CD4-positive, CD25-positive, alpha-beta regulatory T cell (primary cell): ENCODE measurements around the gene FHAD1. TPM values are rescaled to one million over a fixed set of nuclear protein-coding genes. Genes with fewer than 3 reads are reported as not detected.

Experiments used
- ATAC-seq, 2 donors: fragments of 150-1000 bp; cut with Tn5 transposase; one replicate each; pipeline ENCODE4 v1.10.0; 2021; ENCODE audit warnings: low read depth in 2 of 2, moderate number of reproducible peaks in 2 of 2, moderate library complexity in 1 of 2
- DNase-seq, 3 donors: peaks; one replicate each; pipeline versions ENCODE4 v3.0.0 to v3.0.0-alpha.2; 2012 to 2022; ENCODE audit warnings: mixed read lengths in 1 of 3
- H3K27ac ChIP-seq: one replicate; pipeline ENCODE4 v1.7.0; 2013; ENCODE audit warnings: mild to moderate bottlenecking, low read length; ENCODE audit not compliant: insufficient read depth, poor library complexity, severe bottlenecking
- H3K27me3 ChIP-seq: one replicate; pipeline ENCODE4 v1.7.0; 2013; ENCODE audit warnings: low read length; ENCODE audit not compliant: control insufficient read depth, insufficient read depth
- H3K36me3 ChIP-seq: one replicate; pipeline ENCODE4 v1.7.0; 2013; ENCODE audit warnings: mild to moderate bottlenecking, low read length, moderate library complexity; ENCODE audit not compliant: control insufficient read depth, insufficient read depth
- H3K4me1 ChIP-seq: 2 replicates; pipeline ENCODE4 v1.7.0; 2013; ENCODE audit warnings: mild to moderate bottlenecking, low read length; ENCODE audit not compliant: insufficient read depth, control insufficient read depth, poor library complexity, severe bottlenecking
- H3K4me3 ChIP-seq: one replicate; pipeline ENCODE4 v1.7.0; 2013; ENCODE audit warnings: low read depth, mild to moderate bottlenecking, low read length, moderate library complexity
- H3K9me3 ChIP-seq, 2 experiments: 1 replicate in 1 of 2; 2 replicates in 1 of 2; pipeline ENCODE4 v1.7.0; 2013; ENCODE audit warnings: low read length in 2 of 2, mild to moderate bottlenecking in 1 of 2, moderate library complexity in 1 of 2; ENCODE audit not compliant: control insufficient read depth in 2 of 2
- H3K27ac Mint-ChIP-seq, 3 donors: one replicate each; pipeline ENCODE4 v1.8.0; 2020 to 2022; ENCODE audit warnings: mild to moderate bottlenecking in 3 of 3, mixed read lengths in 3 of 3, moderate library complexity in 2 of 3
- H3K27me3 Mint-ChIP-seq: one replicate; pipeline ENCODE4 v1.8.0; 2022; ENCODE audit warnings: mild to moderate bottlenecking, mixed read lengths
- H3K36me3 Mint-ChIP-seq: one replicate; pipeline ENCODE4 v1.8.0; 2020; ENCODE audit warnings: mixed read lengths
- H3K4me1 Mint-ChIP-seq, 4 donors: one replicate each; pipeline ENCODE4 v1.8.0; 2020 to 2022; ENCODE audit warnings: mixed read lengths in 4 of 4, mild to moderate bottlenecking in 1 of 4
- H3K4me3 Mint-ChIP-seq, 4 donors: one replicate each; pipeline ENCODE4 v1.8.0; 2020 to 2022; ENCODE audit warnings: mild to moderate bottlenecking in 4 of 4, mixed read lengths in 4 of 4, moderate library complexity in 3 of 4
- H3K9me3 Mint-ChIP-seq, 7 donors: one replicate each; pipeline ENCODE4 v1.8.0; 2020 to 2022; ENCODE audit warnings: mixed read lengths in 7 of 7, mild to moderate bottlenecking in 3 of 7, moderate library complexity in 2 of 7
- polyA plus RNA-seq, 4 donors: library from polyadenylated mRNA; unstranded; fragments of 300-500 nt; fragmentation: Illumina TruSeq; gene quantifications; one replicate each; pipeline ENCODE4 v1.2.3, GENCODE V29; 2021
- total RNA-seq: library from RNA; stranded (reverse); gene quantifications from one replicate; pipeline ENCODE4 v1.2.3, GENCODE V29; 2022

FHAD1 gene
- total and polyA plus RNA-seq, 5 donors from 2014 or later, result not detected

DNA sequence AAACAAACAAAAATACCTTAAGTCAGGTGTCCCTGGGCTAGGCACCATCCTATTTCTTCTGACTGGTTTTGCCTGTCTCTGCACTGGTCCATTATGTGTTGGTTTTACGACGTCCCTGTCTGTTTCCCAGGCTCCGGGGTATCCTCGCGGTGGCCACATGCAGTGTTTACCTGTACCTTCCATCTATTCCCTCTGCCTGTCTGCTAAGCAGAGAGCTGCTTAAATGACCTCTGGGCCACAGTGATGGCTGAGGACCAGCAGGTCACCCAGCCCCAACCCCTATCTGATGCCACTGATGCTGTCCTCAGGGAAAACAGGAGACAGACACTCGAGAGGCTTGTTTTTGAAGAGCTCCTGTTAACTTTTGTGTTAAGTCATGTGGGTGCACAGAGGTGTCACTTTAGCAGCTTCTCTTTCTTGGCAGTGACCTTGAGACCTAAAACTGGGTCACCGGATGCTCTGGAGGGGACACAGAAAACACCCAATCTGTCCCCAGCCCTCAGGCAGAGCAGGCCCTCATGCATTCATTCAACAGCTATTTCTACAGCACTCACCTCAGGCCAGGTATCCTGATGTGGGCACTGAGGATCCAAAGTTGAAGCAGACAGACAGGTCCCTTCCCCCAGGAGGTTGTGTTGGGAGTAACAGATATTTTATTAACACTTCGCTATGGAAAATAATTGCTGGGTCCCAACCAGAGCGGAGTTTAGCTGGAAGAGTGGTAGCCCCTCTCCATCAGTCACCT lies 158.3 kb downstream of the FHAD1 start:
- no peak overlapping the region for H3K4me3 ChIP-seq
- Mint-ChIP-seq H3K27ac (no peak overlapping the region), H3K4me1 (peaks cover 0 to 7% (median 2%) of the 10 kb centered on the region in 4 donors), H3K36me3 (no peaks in the 10 kb centered on the region), H3K4me3 (peak overlapping the region in 1 of 4 donors; percentile 22), H3K27me3 (peaks cover 23% of the 10 kb centered on the region), H3K9me3 (peaks cover 0 to 1% (median 0%) of the 10 kb centered on the region in 7 donors)
- DNase-seq (no peak), ATAC-seq (no peak)
- H3K4me1 ChIP-seq, result peaks cover 5% of the 10 kb centered on the region
- no peaks in the 10 kb centered on the region for H3K27me3 ChIP-seq
- H3K27ac ChIP-seq, result no peak overlapping the region
- no peaks in the 10 kb centered on the region for H3K9me3 ChIP-seq
- no peaks in the 10 kb centered on the region for H3K36me3 ChIP-seq

DNA sequence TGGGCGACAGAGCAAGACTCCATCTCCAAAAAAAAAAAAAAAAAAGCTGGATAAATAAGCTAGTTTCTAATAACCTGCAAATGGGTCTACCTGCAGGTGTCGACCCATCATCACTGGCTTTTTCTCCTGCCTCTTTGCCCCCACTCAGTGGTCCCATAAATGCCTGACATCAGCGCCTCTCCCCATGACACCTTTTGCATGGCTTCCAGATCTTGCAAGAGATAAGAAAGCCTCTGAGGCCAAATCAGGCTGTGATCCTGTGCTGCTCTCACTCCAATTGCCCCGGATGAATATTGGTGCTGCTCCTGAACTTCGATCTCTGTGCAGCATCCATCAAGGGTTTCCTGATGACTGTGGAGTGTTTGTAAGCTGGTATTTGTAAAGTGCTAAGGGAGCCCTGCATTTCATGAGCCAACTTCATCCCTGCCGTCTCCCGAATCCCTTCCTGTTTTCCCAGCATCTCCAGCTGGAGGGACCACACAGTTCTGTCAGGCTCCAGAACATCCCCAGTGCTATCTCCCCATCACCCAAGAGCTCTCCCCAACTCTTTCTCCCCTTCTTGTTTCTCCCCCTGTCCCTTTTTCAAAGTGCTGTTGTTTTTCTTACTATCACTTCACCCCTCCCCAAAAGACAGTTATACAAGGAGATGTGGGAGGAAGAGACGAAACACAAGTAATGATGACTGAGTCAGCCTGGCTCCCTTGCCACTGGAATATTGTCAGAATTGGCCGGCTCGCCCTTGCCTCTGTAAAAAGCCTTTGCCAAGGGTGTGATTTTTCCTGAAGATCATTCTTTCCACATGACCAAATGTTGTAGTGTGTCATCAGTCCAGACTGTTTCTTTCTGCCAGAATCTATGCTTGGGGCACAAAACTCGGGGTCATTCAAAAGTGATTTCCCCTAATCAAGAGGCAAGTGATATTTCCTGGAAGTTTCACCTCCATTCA lies 159.9 kb downstream of the FHAD1 start:
- peak overlapping the region in 3 of 4 donors; percentile 25 to 92 (median 73) for H3K4me3 Mint-ChIP-seq
- Histone ChIP-seq H3K27me3 (no peaks in the 10 kb centered on the region), H3K4me1 (peaks cover 16% of the 10 kb centered on the region), H3K27ac (no peak overlapping the region), H3K4me3 (no peak overlapping the region), H3K36me3 (no peaks in the 10 kb centered on the region), H3K9me3 (no peaks in the 10 kb centered on the region)
- DNase-seq (no peak), ATAC-seq (no peak)
- H3K27ac Mint-ChIP-seq, result peak overlapping the region in 2 of 3 donors; percentile 75 to 95
- no peaks in the 10 kb centered on the region for H3K9me3 Mint-ChIP-seq
- peaks cover 23% of the 10 kb centered on the region for H3K27me3 Mint-ChIP-seq
- H3K4me1 Mint-ChIP-seq, result peaks cover 0 to 20% (median 8%) of the 10 kb centered on the region in 4 donors
- no peaks in the 10 kb centered on the region for H3K36me3 Mint-ChIP-seq

DNA sequence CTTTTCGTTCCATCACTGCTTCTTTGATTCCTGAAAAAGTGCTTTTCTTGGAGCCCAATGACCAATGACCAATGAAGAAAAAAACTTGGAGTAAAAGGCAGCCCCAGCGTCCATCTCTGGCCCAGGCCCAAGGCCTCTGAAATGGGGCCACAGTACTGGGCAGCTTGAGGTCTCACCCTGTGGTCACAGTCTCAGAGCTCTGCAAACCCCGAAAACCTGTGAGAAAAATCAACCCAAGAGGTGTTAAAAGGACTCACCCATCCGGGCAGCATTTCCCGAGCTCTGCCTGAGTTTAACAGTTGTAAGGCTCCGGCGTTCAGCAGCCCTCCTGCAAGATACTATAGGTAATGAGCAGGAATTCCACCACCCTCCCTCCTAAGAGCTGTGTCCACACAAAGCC lies 160.6 kb downstream of the FHAD1 start:
- Histone ChIP-seq H3K9me3 (no peaks in the 10 kb centered on the region), H3K4me3 (no peak overlapping the region), H3K36me3 (no peaks in the 10 kb centered on the region), H3K4me1 (peaks cover 23% of the 10 kb centered on the region), H3K27me3 (no peaks in the 10 kb centered on the region), H3K27ac (no peak overlapping the region)
- no peak for DNase-seq
- Mint-ChIP-seq H3K4me1 (peaks cover 0 to 27% (median 15%) of the 10 kb centered on the region in 4 donors), H3K36me3 (no peaks in the 10 kb centered on the region), H3K27me3 (peaks cover 23% of the 10 kb centered on the region), H3K4me3 (peak overlapping the region in 3 of 4 donors; percentile 38 to 92 (median 57)), H3K27ac (peak overlapping the region; percentile 9 to 95 (median 77)), H3K9me3 (no peaks in the 10 kb centered on the region)
- no peak for ATAC-seq

DNA sequence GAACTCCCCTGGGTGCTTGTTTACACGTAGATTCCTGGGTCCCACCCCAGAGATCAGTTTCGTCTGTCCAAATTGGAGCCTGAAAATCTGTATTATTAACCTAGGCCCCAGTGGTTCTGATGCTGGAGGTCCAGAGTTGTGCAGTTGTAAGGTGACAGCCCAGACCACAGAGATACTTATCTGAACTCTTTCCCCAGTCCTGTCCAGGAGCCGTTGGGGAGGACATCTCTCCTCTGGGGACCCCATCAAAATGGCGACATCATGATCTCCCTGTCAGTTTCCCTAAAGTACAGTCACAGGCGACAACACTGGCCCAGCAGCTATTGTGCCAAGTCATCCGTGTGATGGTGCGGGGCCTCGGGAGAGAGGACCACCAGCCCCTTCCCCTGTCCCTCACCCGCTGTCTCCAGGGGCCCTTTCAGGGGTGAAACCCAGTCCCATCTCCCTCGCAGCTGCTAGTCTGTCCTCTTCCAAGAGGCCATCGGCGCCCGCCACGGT lies 161.9 kb downstream of the FHAD1 start:
- DNase-seq, result no peak
- Histone ChIP-seq H3K36me3 (peaks cover 6% of the 10 kb centered on the region), H3K4me3 (peak overlapping the region; percentile 37), H3K9me3 (no peaks in the 10 kb centered on the region), H3K27ac (peak overlapping the region; percentile 77), H3K27me3 (no peaks in the 10 kb centered on the region), H3K4me1 (peaks cover 37% of the 10 kb centered on the region)
- Mint-ChIP-seq H3K27me3 (peaks cover 23% of the 10 kb centered on the region), H3K4me3 (peak overlapping the region; percentile 51 to 92 (median 78)), H3K36me3 (no peaks in the 10 kb centered on the region), H3K9me3 (no peaks in the 10 kb centered on the region), H3K27ac (peak overlapping the region; percentile 48 to 97 (median 95)), H3K4me1 (peaks cover 0 to 39% (median 18%) of the 10 kb centered on the region in 4 donors)
- ATAC-seq, result no peak

DNA sequence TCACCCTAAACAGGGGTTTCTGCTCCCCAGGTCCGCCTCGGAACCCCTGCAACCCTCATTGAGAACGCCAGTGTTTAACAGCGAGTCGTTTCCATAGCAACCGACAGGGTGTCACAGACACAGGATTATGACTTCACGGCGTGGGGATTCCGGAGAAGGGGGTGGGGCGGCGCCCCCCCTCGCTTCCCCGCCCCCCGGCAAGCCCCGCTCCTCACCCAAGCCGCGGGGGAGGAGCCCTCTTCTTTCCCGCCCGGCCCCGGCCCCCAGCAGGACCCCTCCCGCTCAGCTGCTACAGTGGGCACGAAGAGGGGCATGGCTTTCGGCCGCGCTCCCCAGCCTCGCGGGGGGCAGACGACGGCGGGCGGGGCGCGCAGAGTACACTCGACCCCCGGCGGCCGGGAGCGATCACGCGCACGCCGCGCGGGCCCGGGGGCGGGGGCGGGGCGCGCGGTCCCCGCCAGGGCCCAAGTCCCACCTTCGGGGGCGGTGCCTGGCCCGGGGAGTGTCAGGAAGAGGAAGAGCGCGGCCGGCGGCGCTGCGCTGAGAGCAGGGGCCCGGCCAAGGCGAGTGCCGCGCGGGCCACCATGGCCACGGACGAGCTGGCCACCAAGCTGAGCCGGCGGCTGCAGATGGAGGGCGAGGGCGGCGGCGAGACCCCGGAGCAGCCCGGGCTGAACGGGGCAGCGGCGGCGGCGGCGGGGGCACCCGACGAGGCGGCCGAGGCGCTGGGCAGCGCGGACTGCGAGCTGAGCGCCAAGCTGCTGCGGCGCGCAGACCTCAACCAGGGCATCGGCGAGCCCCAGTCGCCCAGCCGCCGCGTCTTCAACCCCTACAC lies 162.6 kb downstream of the FHAD1 start, which contains the start of gene EFHD2:
TSS of gene EFHD2 (plus strand) at position 501 of the 835 bp plus-strand sequence. CDS start at position 585, 84 bp downstream.
- Mint-ChIP-seq H3K27ac (peak within 1 kb of the TSS; percentile 74 to 97 (median 95)), H3K4me3 (peak within 1 kb of the TSS; percentile 92 to 96 (median 94)), H3K36me3 (peaks cover 5% of the 10 kb centered on the region), H3K27me3 (peaks cover 23% of the 10 kb centered on the region), H3K4me1 (peaks cover 0 to 46% (median 21%) of the 10 kb centered on the region in 4 donors), H3K9me3 (no peaks in the 10 kb centered on the region)
- peak; percentile 87 to 88 for ATAC-seq
- peak within 1 kb of the TSS; percentile 77 for H3K27ac ChIP-seq
- peaks cover 42% of the 10 kb centered on the region for H3K4me1 ChIP-seq
- no peaks in the 10 kb centered on the region for H3K27me3 ChIP-seq
- H3K36me3 ChIP-seq, result peaks cover 10% of the 10 kb centered on the region
- H3K9me3 ChIP-seq, result no peaks in the 10 kb centered on the region
- DNase-seq, result peak; percentile 82 to 88 (median 84)
- H3K4me3 ChIP-seq, result peak within 1 kb of the TSS; percentile 86

DNA sequence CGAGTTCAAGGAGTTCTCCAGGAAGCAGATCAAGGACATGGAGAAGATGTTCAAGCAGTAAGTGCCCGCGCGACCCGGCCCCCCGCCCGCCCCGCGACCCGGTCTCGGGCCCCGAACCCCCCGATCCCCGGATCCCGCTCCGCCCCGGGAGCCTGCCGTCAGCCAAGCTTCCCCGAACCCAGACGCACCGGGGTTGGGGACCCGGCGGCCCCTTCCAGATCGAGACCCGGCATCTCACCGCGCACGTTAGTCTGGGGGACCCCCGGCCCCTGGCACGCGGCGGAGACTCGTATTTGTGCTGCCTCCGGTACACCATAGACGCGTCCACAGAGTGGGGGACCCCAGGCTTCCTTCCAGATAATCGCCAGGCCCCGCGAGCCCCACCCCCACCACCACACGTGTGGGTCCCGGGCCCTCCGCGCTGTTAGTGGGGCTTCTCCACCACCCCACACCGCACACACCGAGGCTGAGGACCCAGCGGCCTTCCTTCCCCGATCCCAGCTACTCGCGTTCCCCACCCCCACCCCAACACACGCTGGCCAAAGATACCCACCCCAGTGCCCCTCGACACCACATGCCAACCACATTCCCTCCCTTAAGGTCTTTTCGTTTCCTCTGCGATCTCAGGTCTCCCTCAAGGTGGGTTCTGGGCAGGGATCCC lies 163.3 kb downstream of the FHAD1 start:
- H3K4me3 ChIP-seq, result peak overlapping the region; percentile 86
- peak in 1 of 3 donors; percentile 22 for DNase-seq
- Mint-ChIP-seq H3K9me3 (no peaks in the 10 kb centered on the region), H3K27me3 (peaks cover 18% of the 10 kb centered on the region), H3K36me3 (peaks cover 12% of the 10 kb centered on the region), H3K27ac (peak overlapping the region; percentile 74 to 95 (median 91)), H3K4me1 (peaks cover 0 to 54% (median 28%) of the 10 kb centered on the region in 4 donors), H3K4me3 (peak overlapping the region; percentile 92 to 96 (median 94))
- peak overlapping the region; percentile 77 for H3K27ac ChIP-seq
- H3K36me3 ChIP-seq, result peaks cover 10% of the 10 kb centered on the region
- H3K4me1 ChIP-seq, result peaks cover 45% of the 10 kb centered on the region
- H3K27me3 ChIP-seq, result no peaks in the 10 kb centered on the region
- H3K9me3 ChIP-seq, result no peaks in the 10 kb centered on the region
- ATAC-seq, result no peak
